Stimulated activated CD8-positive, alpha-beta memory T cell treated with anti-CD3 and anti-CD28 coated beads, Interleukin-4, amount 100 ng/mL, for 24 hours (primary cell): Measurements from ENCODE around the gene PRKG1.
"Not testable (repeated sequence)": the region's sequence is repeated elsewhere in the genome, so short reads cannot be mapped to it uniquely, and the experiment has no call there.

Source experiments
- DNase-seq: peaks from one replicate; pipeline ENCODE4 v3.0.0-alpha.2; 2020; ENCODE audit warnings: low read depth

PRKG1 gene

DNA sequence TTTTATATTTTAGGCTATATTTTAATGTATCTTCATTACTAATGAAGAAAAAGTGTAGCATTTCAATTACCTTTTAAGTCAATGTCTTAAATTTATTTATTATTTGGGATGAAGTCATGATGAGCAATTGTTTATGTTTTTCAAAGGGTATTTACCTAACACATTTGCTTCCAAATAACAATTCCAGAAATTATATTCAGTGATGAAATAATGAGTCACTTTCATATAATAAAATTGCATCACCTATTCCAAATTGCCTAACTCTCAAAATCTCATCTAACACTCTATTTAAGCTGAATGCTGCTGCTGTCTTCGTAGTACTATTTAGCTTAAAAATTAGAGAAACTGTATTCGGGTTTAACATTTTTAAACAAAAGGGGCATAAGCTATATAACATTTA, 97.7 kb downstream of the PRKG1 start:
- DNase-seq = no peak

DNA sequence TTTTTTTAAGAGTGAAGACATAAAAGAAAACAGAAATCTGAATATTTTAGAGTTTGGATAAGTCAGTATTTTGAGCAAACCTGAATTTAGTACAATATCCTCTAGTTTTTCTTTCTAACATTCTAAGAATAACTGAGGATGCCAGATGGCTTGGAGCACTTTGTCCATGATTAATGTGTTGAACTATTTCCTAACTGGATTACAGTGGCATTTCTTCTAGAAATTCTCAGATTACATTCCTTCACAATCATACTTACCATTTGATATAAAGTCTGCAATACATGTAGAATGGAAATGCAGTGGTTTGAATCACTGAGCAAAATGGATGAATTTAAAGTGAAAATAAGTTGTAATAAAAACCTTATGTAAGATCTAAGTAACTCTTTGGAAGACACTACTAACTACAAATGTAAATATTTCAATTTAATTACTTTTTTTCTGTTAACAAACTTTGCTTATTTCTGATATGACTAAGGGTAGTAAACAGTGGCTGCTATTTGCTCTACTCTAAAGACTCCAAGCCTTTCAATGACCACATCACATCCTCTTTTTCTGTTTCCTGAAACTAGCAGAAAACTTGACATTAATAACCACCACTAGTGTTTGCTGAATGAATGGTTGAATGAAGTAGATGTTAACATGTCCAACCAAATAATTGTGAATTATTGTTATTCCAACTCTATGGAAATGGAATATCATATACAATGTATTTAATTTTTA, 102.8 kb downstream of the PRKG1 start:
- no peak for DNase-seq

DNA sequence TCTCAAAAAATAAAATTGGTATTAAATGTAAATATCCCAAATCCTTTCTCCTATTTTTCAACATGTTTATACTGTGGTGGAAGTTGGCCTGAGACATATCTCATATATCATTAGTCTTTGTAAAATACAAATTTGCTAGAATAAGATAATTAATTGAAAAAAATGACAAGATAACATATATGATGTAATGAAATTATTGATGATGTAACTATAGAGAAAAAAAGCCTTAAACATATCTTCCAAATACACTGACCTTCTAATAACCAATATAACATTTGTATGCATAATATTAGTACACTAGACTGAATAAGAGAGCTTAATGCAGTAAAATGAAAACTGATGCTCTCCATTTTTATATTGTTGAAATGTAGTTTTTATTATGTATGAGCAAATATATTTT, 104.3 kb downstream of the PRKG1 start:
- DNase-seq = no peak

DNA sequence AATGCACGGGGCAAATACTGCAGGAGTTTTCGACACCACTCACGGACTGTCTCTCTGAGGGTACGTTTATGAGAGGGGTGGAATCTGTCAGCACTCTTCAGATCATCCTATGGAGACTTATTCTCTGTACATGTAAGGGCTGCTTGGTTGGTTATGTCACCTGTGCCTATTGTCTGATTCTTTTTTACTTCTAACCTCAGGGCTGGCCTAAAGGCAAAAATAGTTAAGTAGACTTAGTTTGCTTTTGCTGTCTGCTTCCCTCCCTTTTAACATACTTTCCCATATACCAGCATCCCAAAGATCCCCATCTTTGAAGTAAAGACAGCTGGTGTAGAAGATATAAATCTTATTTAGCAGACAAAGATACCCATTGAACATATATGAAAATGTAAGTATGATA, 105.9 kb downstream of the PRKG1 start:
- no peak for DNase-seq

DNA sequence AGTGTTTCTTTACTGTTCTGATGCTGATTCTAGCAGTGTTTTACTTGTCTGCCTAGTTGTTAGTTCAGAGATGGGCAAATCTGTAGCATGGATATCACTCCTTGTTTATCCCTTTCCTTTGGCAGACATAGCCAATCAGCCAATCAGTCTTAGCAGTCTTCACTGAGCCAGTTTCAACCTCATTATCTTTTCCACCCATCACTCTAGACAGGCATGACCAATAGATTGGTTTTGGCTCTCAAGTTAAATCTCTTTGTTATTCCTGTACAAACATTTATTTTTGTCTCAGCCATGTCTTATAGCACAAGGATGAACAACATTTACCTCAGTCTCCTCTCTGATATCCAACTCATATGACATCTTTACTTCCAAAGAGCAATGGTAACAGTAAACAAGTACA, 109.5 kb downstream of the PRKG1 start:
- DNase-seq = no peak

DNA sequence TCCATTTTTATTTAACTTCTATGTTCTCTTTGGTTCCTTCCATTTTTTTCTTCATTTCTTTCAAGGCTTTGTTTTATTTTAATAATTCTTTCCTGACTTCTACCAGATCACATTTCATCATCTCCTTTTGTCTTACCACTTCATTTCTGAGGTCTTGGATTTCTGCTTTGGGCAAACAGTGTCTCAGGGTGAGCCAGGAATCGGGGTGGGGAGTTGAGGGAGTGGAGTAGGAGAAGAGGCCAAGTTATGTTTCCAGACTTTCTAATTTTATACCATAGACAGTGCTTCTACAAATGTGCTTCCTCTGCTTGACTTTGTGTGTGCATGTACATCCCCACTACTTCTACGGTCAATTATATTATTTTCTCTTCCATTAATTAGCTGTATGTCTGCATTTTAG, 112.1 kb downstream of the PRKG1 start:
- no peak for DNase-seq

DNA sequence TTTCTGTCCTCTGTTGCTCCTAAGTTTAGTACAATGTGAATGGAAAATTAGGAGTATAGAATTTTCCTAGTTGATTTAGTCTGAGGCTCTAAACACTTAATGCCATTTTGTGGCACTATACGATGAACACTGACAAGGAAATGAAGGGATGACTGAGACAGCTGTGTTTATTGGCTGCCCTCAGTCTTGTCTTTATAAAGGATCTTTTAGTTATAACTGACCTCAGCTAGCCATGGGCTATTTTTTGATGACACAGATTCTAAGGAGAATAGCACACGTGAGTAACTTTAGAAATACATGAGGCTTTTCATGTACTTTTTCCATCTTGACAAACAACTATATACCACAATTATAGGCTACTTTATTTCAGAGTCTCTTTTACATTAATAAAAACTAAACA, 113.7 kb downstream of the PRKG1 start:
- DNase-seq = no peak

DNA sequence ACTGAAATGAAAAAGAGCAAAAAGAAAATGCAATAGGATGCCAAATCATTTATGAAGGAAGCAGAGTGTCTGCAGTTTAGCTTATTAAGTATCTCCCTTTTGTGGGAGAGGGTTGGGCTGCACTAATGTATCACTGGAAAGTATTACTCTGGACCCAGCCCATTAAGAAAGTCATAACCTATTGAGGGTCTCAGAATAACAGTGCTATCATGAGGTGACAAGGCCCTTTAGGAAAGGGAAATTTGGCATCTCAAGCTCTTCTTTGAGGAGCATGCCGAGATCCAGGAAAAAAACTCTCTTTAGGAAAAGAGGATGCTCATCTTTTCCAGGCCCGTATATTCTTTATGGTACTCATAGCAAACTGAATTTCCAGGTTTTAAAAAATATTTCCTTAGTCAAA, 114.6 kb downstream of the PRKG1 start:
- DNase-seq = no peak

DNA sequence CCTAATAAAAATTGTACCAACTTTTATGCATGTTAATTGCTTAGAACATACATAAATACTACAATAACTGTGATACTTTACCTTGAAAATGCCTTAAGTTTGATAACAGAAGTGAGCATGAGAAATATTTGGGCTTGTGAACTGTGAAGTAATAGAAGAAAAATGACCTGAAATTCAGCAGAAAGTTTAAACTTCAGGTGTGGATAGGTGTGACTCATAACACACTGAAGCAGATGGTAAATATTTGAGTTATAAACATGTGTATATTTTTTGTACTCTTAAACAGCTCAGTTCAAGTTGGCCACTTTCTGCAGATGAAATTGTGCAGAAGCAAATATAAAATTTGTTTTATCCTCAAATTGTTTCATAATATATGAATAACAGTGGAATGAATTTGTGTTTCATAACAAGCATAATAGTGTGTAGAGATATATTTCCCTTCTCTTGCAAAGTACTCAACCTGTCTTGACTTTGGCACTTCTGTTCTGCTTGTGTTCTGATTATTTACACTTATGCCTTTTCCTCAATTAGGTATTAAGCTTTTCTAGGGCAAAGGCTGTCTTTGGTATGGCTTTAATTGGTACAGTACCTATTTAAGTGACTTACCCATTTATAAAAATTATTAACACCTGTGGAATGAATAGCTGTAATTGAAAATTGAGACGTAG, 122.4 kb downstream of the PRKG1 start:
- no peak for DNase-seq

DNA sequence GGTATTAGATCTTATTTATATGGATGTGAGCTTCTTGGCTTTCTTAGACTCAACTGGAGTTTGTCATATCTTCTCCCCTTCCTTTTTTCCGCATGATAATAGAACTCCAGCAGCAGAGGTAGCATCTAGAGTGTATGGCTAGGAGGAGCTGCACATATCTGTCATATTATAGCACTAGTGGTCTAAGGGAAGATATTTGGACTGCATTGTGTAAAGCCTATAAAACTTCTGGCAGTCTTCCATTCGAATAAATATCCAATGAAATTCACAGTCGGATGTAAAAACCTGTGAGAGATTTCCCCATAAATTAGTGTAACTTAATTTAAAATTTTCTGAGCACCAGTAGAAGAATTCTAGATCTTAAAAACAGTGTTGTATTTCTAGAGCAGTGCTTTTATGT, 123.9 kb downstream of the PRKG1 start:
- no peak for DNase-seq

DNA sequence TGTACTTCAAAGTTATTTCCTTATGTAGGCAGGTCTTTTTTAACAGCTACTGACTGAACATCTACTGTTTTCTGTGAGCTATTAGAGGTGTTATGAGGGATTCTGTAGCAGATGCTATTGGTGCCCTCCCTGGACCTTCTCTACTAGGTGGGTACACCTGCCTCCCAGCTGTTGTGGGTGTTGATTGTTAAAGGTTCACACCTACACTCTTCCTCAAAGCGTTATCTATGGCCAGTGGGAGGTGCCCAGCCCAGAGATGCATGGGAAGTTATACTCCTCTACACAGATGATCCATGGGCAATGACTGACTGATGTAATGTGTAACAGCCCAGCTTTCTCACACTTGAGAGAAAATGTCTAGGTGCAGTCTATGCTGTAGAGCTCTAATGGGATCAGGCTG, 127.7 kb downstream of the PRKG1 start:
- no peak for DNase-seq

DNA sequence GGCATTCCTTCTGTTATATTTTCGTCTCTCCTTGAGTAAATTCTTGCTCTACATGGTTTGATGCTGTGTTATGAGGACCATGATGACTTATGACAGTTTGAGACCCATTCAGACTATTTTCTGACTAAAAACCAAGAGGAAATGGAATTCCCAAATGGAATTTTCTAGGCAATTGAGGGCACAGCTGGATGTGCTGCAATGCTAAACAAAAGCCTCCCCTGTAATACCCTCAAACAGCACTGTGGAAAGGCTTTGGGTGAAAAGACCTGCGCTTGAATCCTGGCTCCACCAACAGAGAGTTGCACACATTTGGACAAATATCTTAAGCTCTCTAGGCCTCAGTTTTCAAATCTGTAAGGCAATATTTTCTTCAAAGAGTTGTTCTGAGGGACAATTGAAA, 129.1 kb downstream of the PRKG1 start:
- no peak for DNase-seq

DNA sequence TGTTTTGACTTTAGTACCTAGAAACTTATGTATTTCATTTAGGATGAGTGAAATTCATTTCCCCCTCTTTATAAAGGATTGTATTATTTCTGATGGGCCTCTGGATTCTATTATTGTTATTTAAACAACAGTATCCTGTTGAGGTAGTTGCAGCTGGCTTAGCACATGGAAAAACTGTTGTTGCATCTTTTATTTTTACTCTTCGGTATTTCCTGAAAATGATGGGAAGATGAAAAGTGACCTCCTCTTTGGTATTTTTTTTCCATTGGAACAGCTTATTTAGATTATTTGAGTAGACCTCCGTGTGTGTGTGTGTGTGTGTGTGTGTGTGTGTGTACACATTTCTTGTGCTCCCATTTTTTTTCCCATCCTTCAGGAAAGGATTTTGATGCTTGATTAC, 129.8 kb downstream of the PRKG1 start:
- DNase-seq = no peak

DNA sequence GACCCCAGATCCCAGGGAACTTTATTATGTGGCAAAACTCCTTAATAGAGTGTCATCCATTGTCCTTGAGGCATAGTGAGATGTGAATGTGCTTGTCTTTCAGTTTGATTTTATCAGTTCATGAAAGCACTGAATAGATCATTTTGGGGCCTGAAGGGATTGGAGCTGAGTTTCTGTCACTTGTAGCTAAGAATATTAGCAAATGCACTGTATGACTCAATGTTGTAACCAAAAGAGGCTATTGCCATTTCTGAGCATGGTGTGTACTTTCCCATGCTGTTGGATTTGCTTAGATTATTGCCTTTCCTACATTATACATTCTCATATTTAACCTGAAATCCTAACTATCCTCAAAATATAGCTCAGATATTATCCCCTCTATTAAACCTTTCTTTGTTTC, 130.4 kb downstream of the PRKG1 start:
- no peak for DNase-seq

DNA sequence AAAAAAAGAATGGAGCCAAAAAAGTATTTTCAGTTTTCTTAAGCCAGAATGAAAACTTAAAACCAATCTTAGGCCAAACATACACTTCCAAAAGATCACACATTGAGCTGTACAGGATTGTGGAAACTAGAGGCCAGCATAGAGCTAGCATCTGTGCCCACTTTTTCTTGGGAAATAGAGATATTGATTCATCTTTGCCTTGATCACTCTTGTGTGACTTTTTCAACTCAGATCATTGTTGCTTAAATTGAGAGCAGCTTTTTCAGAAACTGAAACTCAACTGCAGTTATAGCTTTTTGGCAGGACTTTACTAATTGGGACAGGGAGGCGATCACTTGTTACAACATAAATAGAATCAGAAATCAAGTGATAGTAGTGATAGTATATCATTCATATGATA, 132.2 kb downstream of the PRKG1 start:
- DNase-seq = no peak

DNA sequence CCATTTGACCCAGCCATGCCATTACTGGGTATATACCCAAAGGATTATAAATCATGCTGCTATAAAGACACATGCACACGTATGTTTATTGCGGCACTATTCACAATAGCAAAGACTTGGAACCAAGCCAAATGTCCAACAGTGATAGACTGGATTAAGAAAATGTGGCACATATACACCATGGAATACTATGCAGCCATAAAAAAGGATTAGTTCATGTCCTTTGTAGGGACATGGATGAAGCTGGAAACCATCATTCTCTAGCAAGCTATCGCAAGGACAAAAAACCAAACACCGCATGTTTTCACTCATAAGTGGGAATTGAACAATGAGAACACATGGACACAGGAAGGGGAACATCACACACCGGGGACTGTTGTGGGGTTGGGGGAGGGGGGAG, 138.7 kb downstream of the PRKG1 start:
- not testable (repeated sequence) for DNase-seq

DNA sequence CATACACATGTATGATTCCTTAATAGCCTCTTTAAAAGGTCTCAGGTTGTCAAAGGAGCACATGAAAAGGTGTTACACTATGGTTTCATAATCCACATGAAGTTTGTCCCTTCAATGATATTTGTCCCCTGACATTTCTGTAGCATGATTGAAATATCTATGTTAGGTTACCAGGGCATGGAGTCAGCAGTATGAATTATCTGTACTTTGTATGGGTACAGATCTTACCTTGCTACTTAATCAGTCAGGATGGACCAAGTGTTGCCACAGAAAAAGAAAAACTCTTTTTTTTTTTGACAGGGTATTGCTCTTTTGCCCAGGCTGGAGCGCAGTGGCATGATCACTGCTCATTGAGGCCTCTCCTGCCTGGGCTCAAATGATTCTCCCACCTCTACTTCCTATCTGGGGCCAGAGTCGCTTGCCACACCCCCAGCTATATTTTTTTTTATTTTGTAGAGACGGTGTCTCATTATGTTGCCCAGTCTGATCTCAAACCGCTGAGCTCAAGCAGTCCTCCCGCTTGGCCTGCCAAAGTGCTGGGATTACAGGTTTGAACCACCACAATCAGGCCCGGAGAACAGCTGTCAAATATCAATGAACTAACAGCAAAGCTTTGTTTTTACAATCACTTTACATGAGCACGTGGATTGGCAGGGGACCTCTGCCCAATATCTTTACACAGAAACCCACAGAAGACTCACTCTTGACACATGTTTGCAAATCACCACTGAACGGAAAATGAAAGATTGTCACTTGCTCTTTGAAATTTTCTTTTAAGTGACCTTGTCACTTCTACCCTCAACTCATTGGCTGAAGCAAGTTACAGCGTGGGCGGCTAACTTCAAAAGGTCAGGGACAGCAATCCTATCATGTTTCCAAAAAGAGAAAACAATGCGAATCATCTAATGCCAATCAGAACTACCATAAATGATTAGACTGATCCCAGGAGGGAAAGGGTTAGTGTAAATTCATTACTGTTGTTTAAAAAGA, 140.2 kb downstream of the PRKG1 start:
- no peak for DNase-seq

DNA sequence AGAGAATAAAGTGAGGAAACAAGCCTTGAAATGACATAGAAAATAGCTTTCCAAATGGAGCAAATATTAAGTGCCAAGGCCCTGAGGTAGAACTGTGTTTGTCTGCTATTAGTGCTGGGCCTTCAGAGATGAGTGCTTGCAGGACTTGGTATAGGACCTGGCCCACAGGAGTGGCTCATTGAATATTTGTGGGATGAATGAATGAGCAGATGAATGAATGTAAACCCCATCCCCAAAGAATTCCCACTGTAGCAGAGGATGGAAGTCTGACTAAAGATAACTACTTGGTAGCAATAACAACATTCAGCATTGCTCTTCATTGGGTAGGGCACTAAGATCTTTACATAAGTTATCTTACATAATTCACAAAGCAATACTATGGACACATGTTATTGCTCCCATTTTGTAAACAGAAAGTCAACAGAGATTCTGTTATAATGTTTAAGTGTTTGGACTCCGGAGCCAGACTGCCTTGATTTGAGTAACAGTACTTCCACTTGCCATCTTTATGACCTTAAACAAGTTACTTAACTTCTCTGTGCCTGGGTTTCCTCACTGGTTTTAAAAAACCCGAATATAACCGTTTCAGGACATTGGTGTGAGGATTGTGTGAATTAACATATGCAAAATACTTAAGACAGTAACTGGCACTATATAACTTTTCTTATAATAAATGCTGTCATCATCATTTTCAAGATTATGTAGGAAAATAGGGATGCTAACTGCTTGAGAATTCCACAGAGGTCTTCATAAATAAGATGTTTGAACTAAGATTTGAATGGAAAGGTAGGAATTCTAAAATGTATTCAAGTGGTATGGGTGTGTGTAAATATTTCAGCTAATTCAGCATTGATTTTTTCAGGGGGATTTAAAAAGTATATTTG, 141.9 kb downstream of the PRKG1 start:
- no peak for DNase-seq

DNA sequence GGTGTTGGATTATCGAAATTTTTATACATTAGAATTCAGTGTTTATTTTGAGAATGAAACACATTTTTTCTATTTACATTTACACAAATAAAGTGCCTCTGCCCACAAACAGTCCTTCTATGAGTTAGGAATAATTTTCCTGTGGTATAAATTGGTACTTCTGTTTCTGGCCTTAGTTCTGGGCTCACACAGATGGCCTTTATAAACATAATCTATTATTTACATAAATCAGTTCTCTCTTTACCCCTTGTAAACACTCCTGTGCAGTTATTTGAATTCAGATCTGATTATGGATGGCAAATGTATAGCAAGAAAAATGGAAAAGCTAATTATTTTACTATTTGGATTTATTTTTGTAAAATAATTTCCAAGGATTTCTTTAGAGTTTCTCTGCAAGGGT, 143.2 kb downstream of the PRKG1 start:
- no peak for DNase-seq

DNA sequence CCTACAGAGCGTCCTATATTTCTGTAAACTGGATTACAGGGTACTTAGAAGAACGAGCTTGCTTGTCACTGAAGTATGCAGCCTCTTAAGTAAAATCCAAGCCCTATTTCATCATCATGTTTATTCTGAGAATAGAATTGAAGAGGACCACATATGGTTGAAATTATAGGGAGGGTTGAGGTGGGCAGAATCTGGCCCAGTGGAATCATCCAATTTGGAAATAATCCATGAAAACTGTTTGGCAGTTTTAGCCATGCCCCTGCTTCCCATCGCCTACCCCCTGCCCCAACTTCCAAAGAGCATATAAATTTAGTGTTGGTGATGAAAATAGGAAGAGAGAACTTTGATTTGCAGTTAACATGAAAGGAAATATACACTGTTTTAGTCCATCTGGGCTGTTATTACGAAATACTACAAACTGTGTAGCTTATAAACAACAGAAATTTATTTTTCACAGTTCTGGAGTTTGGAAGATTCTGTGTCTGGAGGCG, 150.4 kb downstream of the PRKG1 start:
- DNase-seq = no peak

DNA sequence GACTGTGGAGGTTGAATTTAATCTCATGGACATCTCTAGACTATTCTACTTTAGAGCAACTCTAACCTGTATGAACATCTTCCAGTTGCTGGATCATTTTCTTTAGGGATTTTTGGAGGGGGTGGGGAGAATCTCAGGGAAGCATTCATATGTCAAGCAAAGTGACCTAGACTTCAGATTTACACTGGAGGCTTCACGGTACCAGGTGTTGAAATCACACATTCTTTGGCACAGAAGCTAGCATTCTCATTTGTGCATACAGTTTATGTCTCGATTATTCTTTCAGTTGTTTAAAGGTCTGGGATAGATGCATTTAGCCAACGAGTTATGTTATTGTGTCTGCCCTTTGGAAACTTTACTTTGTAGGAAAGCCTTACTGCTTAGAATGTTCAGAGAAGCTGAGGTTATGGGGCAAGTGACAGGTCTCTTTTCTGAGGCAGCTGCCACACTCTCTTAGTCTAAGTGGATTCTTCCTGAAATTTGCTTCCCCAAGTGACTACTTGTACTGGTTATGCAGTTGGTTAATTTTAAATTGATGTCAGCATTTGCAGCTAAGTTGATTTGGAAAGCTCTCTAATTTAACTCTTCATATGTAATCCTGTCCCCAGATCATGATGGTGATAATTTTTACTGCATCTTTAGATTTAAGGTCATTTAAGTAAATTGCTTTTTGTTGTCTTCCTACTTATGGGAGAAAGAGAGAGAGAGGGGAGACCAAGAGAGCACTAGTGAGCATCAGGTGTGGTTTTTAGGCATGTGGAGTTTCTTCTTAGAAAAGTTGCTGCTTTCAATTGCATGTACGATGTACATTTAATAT, 153.8 kb downstream of the PRKG1 start:
- DNase-seq = no peak
